Iris pigment epithelial cell (primary cell): ENCODE measurements around the gene ELL2.

Source experiments
- DNase-seq: peaks from one replicate; pipeline ENCODE4 v3.0.0-alpha.2; 2011; ENCODE audit warnings: low read depth

Gene ELL2

DNA sequence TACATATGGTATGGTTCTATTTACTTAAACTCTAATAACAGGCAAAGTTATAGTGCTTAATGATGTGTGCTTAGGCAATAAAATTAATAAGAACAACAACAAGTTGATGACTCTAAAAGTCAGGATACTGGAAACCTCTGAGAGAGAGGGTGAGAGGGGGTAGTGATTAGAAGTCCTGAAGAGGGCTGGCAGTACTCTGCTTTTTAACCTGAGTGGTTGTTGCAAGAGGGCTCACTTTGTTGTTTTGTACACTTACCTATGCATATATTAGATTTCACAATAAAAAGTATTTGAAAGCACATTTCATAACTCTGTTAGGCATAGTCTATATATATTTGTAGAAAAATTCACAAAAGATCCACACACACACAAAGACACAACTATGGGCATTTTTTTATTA is 21.4 kb upstream of the ELL2 start:
- DNase-seq, result no peak

- no peak for DNase-seq
Measured at GRCh38 chr5:95976606-95977005, 15.0 kb upstream of the ELL2 start.

DNA sequence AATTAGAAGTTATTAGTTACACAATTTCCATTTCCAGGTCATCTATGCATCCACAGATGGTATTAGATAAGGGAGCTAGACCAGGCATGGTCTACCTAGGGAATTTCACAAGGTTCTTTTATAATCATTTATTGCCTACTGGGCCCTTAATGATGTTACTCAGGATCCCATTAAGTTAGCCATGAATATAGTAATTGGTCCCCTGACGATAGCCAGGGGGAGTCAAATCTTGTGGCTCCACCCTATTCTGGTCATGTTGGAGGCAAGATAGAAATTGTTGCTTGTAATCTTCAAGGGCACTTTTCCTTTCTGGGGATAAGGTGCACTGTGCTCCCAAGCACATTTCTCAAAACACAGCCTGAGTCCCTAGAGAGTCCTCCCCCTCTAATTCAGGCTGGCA is 14.1 kb upstream of the ELL2 start:
- DNase-seq, result no peak

- DNase-seq, result peak; percentile 80
Measured at GRCh38 chr5:95973793-95974325, 12.2 kb upstream of the ELL2 start.

GRCh38 chr5:95972196-95972595 is 10.5 kb upstream of the ELL2 start:
- no peak for DNase-seq

DNA sequence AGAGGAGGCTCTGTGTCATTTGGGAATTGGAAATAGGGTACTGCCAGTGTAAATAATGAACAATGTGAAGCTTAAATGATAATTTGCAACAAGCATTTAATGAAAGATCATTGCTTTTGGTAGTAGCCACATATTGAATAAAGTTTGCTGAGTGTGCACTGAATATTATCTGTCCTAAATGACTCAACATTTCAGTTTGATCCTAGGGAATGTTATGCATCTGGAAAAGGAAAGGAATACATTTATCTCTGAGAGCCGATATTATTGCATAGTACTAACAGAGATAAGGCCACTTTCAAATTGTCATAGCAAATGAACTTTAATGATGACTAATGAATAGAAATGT is 8.7 kb upstream of the ELL2 start:
- DNase-seq, result no peak

DNA sequence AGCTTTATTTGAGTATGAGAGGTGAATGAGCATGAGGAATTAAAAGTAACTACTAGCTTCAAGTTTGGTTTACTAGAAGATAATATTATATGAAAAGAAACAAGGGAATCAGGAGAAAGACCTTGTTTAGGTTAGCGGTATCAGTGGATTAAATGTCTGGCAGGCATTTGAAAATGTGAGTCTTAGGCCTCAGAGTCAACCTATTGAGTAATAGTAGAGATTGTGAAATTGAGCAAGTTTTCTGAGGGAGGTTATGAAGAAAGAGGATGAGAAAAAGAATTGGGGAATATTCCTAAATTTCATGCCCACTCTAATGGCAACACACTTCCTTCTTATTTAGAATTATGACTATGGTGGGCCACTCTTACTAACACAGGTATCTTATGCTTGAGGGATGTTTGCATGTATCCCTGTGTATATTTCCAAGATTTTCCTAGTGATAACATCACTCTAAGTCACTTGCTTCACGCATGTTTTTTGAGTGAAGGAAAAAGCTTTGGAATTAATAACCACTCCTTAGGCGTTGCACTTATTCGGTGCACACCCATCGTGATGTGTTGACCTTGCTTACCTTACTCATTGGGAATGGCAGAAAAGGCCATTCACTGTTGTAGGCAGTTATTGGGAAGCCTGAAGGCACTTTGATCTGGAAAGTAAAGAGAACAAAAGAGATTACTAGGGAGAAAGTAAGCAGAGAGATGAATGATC is 8.2 kb upstream of the ELL2 start:
- peak; percentile 93 for DNase-seq

DNA sequence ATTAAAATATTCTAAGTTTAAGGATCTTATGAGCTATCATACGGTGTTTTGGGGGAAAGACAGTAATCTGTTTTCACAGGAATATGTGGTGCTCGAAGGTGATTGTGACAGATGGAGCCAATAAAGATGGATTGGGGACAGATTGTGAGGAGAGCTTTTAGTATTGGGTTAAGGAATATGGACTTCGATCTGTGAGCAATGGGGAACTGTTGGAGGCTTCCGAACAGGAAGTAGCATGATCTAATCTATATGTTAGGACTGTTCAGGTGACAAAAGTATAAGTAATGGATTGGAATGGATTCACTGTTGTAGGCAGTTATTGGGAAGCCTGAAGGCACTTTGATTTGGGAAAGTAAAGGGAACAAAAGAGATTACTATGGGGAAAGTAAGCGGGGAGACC is 7.4 kb upstream of the ELL2 start:
- DNase-seq, result no peak

DNA sequence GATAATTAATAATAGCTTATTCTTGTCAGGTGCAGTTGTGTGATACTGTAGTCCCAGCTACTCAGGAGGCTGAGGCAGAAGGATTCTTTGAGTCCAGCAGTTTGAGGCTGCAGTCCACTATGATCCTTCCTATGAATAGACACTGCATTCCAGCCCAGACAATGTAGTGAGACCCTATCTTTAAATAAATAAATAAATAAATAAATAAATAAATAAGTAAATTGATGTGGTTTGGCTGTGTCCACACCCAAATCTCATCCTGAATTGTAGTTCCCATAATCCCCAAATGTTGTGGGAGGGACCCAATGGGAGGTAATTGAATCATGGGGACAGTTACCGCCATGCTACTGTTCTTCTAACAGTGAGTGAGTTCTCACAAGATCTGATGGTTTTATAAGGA is 5.6 kb upstream of the ELL2 start:
- DNase-seq, result no peak

- DNase-seq, result no peak
Measured at GRCh38 chr5:95966005-95966404, 4.4 kb upstream of the ELL2 start.

GRCh38 chr5:95963650-95964410 is 2.2 kb upstream of the ELL2 start:
- peak; percentile 48 for DNase-seq

GRCh38 chr5:95962785-95963184 is 1.1 kb upstream of the ELL2 start:
- no peak for DNase-seq

DNA sequence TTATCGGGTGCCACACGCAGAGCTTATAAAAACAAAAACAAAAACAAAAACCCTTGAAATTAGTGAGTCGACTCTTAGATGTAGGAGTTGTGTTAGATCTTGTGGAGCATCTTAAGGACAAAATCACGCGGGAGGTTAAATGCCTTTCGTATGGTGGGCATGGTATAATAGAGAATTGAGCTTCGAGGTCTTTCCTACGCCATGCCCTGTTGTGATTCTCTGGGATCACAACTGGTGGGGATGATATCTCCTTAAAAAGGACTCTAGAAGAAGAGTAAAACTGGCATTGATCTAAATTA is 773 bp upstream of the ELL2 start:
- no peak for DNase-seq

GRCh38 chr5:95960667-95961616 is 709 bp downstream of the ELL2 start:
- peak; percentile 85 for DNase-seq

GRCh38 chr5:95959888-95960666 is 1.6 kb downstream of the ELL2 start:
- DNase-seq, result peak; percentile 47

GRCh38 chr5:95959051-95959887 is 2.4 kb downstream of the ELL2 start:
- peak; percentile 38 for DNase-seq

DNA sequence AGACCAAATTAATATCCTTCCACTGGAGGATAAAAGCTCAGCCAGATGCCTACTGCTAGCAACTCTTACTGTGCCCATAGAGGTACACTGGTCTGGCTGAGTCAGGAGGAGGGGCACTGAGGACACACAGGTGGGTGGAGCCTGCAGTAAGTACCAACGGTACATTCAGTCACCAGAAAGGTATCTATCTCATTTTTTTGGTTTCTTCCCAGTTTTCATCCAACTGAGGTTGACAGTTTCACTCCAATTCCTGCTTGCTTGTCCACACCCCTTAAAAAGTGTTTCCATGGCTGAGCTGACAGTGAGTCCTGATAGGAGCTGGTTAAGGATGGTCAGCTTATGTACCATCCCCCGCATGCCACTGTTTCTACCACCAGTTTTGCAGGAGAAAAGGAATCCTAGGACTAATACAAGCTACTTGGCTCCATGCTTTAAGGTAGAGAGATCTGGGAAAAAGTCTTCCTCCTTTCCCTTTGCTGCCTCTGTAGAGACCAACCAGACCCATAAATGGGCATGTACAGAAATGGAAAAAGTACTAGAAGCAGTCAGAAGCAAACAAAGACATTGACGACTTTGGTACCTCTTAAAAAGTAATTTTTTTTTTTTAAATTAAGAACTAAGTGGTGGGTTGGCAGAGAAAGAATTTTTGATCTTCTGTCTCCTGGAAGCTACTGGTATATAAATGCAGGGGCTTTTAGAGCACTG is 3.2 kb downstream of the ELL2 start:
- peak; percentile 28 for DNase-seq

GRCh38 chr5:95957561-95958203 is 4.0 kb downstream of the ELL2 start:
- DNase-seq, result no peak

DNA sequence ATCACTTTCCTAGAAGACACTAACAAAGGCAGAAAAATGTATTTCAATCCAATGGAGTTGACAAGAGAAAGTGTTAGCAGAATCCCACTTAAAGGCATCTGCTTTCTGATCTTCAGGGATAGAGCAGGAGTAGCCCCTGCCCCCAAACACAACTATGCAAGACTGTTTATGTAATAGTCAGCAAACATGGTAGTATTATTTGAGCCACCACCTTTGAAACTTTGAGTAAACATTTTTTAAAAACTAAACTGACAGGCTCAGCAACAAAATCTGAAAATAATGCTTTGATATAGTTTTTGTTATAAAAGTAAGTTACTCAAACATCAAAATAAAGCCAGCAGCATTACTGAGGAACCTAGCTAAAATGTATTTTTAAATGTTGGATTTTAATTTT is 4.8 kb downstream of the ELL2 start:
- DNase-seq, result no peak
